ENCODE measurements around the gene TPD52L1. TPM values are rescaled to one million over a fixed set of nuclear protein-coding genes. Genes with fewer than 3 reads are reported as not detected.
A peak's percentile ranks its signal among the peaks of the same experiment; 100 is the strongest.
"Not testable (repeated sequence)": the region's sequence is repeated elsewhere in the genome, so short reads cannot be mapped to it uniquely, and the experiment has no call there.

The TPD52L1 gene
- total and polyA plus RNA-seq, 9 donors, result 31.9 to 71.0 (median 41.7) TPM

DNA sequence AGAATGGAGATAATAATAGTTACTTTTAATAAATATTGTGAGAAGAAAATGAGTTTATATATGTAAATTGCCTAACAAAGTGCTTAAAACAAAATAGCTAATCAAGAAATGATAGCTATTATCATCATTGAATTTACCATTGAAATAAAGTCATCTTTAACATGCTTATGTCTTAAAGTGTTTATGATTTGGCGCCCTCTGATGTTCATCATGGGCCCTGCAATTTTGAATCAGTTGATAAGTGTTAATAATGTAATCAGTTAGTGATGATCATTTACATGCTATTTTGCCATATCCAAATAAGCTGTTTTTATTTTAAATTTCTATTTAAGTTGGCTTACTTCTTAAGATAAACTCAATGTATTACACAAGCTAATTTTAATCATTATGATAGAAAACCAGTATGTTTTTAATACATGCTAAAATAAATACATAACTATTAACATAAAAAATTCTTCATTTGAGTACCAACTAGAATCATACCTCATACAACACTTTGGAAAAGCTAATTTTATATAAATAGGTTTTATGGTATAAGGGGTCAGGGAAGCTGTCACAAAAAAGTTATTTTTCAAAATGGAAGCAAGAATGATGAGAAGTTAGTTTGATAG, 39.2 kb upstream of the TPD52L1 start:
- peak; percentile 66 for DNase-seq
- no peaks in the 10 kb centered on the region for H3K27me3 ChIP-seq (ENCODE audit: control insufficient read depth, insufficient read depth, low read length)
- no peaks in the 10 kb centered on the region for H3K4me1 ChIP-seq (ENCODE audit: control insufficient read depth, insufficient read depth, low read length)
- no CpG with 5 or more reads among the region's 1 CpG for WGBS (ENCODE audit: insufficient coverage)
- H3K36me3 ChIP-seq (ENCODE audit: control insufficient read depth, insufficient read depth, low read length), result no peaks in the 10 kb centered on the region
- no peak overlapping the region for H3K4me3 ChIP-seq (ENCODE audit: low read length)
- no peak overlapping the region for H3K27ac ChIP-seq (ENCODE audit: low read length)
- H3K9me3 ChIP-seq (replicated peaks; ENCODE audit: control insufficient read depth, low read depth, low read length), result peaks cover 13% of the 10 kb centered on the region

DNA sequence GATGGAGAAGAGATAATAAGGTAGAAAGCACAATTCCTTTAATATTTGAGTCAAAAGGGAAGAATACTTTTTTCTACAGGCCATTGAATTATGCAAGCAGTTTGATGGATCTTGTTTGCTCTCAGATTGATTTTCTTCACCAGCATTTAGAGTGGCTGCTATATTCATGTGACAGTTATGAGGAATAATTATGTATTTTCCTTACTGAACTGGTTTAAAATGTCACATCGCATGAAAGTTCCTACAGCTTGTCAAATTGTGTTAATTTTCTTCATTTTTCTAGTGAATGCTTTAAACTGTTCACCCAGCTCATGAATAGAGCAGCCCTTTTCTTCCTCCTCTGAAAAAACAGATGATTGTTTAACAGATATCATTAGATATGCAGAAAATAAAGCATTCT, 37.4 kb upstream of the TPD52L1 start:
- no CpG with 5 or more reads among the region's 1 CpG for WGBS (ENCODE audit: insufficient coverage)
- Histone ChIP-seq H3K27ac (ENCODE audit: low read length) (no peak overlapping the region), H3K36me3 (ENCODE audit: control insufficient read depth, insufficient read depth, low read length) (no peaks in the 10 kb centered on the region), H3K9me3 (replicated peaks; ENCODE audit: control insufficient read depth, low read depth, low read length) (peaks cover 9% of the 10 kb centered on the region), H3K4me1 (ENCODE audit: control insufficient read depth, insufficient read depth, low read length) (peaks cover 5% of the 10 kb centered on the region), H3K27me3 (ENCODE audit: control insufficient read depth, insufficient read depth, low read length) (no peaks in the 10 kb centered on the region), H3K4me3 (ENCODE audit: low read length) (no peak overlapping the region)
- DNase-seq, result no peak

DNA sequence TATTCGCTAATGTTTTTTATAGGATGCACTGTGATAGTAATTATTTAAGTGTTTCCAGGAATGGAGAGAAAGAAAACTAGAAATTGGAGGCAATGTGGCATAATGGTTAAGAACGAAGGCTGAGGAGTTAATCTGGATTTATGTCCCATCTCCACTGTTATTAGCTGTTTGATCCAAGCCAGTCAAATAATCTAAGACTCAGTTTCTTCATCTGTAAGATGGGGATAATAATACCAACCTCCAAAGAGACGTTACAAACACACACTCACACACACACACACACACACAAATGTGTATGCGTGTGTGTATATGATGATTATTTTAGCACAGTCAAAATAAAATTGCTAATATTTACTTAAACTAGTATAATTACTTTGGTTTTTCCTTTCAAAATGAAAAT, 36.9 kb upstream of the TPD52L1 start:
- no peaks in the 10 kb centered on the region for H3K36me3 ChIP-seq (ENCODE audit: control insufficient read depth, insufficient read depth, low read length)
- peaks cover 5% of the 10 kb centered on the region for H3K9me3 ChIP-seq (replicated peaks; ENCODE audit: control insufficient read depth, low read depth, low read length)
- no peaks in the 10 kb centered on the region for H3K27me3 ChIP-seq (ENCODE audit: control insufficient read depth, insufficient read depth, low read length)
- H3K27ac ChIP-seq (ENCODE audit: low read length), result no peak overlapping the region
- WGBS (ENCODE audit: insufficient coverage), result no CpG with 5 or more reads among the region's 4 CpGs
- peaks cover 9% of the 10 kb centered on the region for H3K4me1 ChIP-seq (ENCODE audit: control insufficient read depth, insufficient read depth, low read length)
- no peak for DNase-seq
- no peak overlapping the region for H3K4me3 ChIP-seq (ENCODE audit: low read length)

- no peaks in the 10 kb centered on the region for H3K27me3 ChIP-seq (ENCODE audit: control insufficient read depth, insufficient read depth, low read length)
- no peak for DNase-seq
- WGBS (ENCODE audit: insufficient coverage), result no CpG with 5 or more reads among the region's 3 CpGs
- no peaks in the 10 kb centered on the region for H3K9me3 ChIP-seq (replicated peaks; ENCODE audit: control insufficient read depth, low read depth, low read length)
- no peak overlapping the region for H3K27ac ChIP-seq (ENCODE audit: low read length)
- H3K36me3 ChIP-seq (ENCODE audit: control insufficient read depth, insufficient read depth, low read length), result no peaks in the 10 kb centered on the region
- peaks cover 9% of the 10 kb centered on the region for H3K4me1 ChIP-seq (ENCODE audit: control insufficient read depth, insufficient read depth, low read length)
- no peak overlapping the region for H3K4me3 ChIP-seq (ENCODE audit: low read length)
Observed at GRCh38 chr6:125117818-125118217, 35.8 kb upstream of the TPD52L1 start.

DNA sequence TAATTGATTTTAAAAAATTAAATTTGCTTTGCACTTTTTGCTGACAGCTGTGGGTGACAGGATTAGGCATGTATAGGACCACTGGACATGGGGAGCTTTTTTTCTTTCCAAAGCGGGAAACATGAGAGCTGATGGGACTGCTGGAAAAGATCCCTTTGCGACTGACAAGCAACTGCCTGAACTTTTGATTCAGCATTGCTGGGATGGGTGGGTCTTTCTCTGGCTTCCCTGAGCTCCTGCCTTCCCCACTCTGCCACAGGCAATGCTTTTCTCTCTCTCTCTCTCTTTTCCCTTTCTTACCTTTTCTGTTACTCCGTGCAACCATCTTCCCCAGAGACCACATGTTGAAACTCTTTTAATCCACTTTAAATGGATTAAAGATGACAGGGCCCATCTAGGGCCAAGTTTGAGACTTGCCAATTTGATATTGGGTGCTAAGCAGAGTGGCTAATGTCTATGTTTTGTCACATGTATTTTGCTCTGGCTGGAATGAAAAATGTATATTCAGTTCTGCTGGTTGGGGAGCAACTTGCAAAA, 33.5 kb upstream of the TPD52L1 start:
- Histone ChIP-seq H3K27me3 (ENCODE audit: control insufficient read depth, insufficient read depth, low read length) (no peaks in the 10 kb centered on the region), H3K9me3 (replicated peaks; ENCODE audit: control insufficient read depth, low read depth, low read length) (no peaks in the 10 kb centered on the region), H3K36me3 (ENCODE audit: control insufficient read depth, insufficient read depth, low read length) (no peaks in the 10 kb centered on the region), H3K4me3 (ENCODE audit: low read length) (no peak overlapping the region), H3K4me1 (ENCODE audit: control insufficient read depth, insufficient read depth, low read length) (peaks cover 16% of the 10 kb centered on the region), H3K27ac (ENCODE audit: low read length) (peak overlapping the region; percentile 50)
- DNase-seq, result no peak
- WGBS (ENCODE audit: insufficient coverage), result no CpG with 5 or more reads among the region's 3 CpGs

DNA sequence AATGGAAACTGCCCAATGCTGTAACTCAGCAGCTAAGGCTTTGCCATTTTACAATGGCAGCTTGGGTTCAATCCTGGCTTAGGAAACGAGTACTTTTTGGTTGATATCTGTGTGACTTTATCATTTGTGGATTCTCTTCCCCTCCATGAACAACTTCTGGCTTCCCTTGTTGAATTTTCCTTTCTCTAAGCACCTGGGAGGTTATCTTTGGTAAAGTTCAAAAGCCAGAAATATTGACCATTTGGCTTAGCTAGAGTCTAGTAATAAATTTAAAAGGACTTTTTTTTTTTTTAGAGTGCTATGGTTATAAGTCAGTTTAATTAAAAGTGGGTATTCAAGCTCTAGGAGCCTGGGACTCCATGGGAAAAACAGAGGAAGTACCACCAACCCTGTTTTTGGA, 31.7 kb upstream of the TPD52L1 start:
- DNase-seq, result no peak
- Histone ChIP-seq H3K27me3 (ENCODE audit: control insufficient read depth, insufficient read depth, low read length) (no peaks in the 10 kb centered on the region), H3K9me3 (replicated peaks; ENCODE audit: control insufficient read depth, low read depth, low read length) (no peaks in the 10 kb centered on the region), H3K36me3 (ENCODE audit: control insufficient read depth, insufficient read depth, low read length) (no peaks in the 10 kb centered on the region), H3K27ac (ENCODE audit: low read length) (no peak overlapping the region), H3K4me1 (ENCODE audit: control insufficient read depth, insufficient read depth, low read length) (peaks cover 16% of the 10 kb centered on the region), H3K4me3 (ENCODE audit: low read length) (no peak overlapping the region)
- WGBS (ENCODE audit: insufficient coverage), result no CpG with 5 or more reads among the region's 1 CpG

DNA sequence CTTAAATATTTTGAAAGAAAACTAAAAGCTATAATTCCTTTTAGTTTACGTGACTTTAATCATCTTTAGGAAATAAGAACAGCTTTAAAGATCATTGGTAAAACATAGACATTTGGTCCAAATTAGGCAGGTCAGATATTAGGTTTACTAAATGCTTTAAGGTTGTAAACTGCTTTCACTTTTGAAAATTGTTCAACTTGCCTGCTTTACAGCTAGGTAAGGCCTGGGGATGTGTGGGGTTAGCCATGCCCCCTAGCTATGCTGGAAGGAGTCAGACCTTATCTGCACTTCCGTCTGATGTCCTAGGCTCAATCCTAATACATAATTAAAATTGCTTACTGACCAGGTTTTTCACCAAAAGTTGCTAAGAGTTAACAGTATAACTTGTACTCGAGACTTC, 30.5 kb upstream of the TPD52L1 start:
- Histone ChIP-seq H3K27me3 (ENCODE audit: control insufficient read depth, insufficient read depth, low read length) (no peaks in the 10 kb centered on the region), H3K4me1 (ENCODE audit: control insufficient read depth, insufficient read depth, low read length) (peaks cover 16% of the 10 kb centered on the region), H3K4me3 (ENCODE audit: low read length) (no peak overlapping the region), H3K27ac (ENCODE audit: low read length) (no peak overlapping the region), H3K9me3 (replicated peaks; ENCODE audit: control insufficient read depth, low read depth, low read length) (peaks cover 2% of the 10 kb centered on the region), H3K36me3 (ENCODE audit: control insufficient read depth, insufficient read depth, low read length) (no peaks in the 10 kb centered on the region)
- no CpG with 5 or more reads among the region's 3 CpGs for WGBS (ENCODE audit: insufficient coverage)
- no peak for DNase-seq

DNA sequence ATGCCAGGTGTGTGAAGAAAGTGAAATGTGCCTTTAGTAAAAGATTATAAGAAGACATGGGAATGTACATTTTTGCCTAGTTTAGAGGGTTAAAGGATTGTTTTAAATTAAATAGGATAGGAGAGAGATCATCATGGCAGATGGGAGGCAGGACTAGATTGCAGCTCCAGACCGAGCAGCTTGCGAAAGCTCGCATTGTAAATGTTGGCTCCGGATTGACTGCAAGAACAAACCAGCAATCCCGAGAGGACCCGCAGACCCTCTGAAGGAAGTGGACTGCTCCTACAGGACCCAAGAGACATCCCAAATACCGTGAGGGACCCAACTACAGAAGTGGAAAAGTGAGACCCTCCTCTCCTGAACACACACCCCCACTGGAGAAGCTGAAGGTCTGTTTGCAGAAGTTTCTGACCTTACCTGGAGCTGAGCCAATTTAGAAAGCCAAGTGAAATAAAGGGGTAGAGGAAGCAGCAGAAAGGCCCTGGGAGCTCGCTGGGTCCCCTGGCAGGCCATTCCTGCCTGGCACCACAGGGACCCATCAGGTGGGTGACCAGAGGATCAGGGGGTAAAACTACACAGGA, 30.0 kb upstream of the TPD52L1 start:
- Histone ChIP-seq H3K4me3 (ENCODE audit: low read length) (no peak overlapping the region), H3K4me1 (ENCODE audit: control insufficient read depth, insufficient read depth, low read length) (peaks cover 16% of the 10 kb centered on the region), H3K27ac (ENCODE audit: low read length) (no peak overlapping the region), H3K36me3 (ENCODE audit: control insufficient read depth, insufficient read depth, low read length) (no peaks in the 10 kb centered on the region), H3K9me3 (replicated peaks; ENCODE audit: control insufficient read depth, low read depth, low read length) (peaks cover 2% of the 10 kb centered on the region), H3K27me3 (ENCODE audit: control insufficient read depth, insufficient read depth, low read length) (no peaks in the 10 kb centered on the region)
- 51% methylated on average over 4 of the region's 8 CpGs for WGBS (ENCODE audit: insufficient coverage)
- DNase-seq, result peak; percentile 19

GRCh38 chr6:125124049-125124669, 29.4 kb upstream of the TPD52L1 start:
- WGBS (ENCODE audit: insufficient coverage), result 77% methylated on average over 5 of the region's 6 CpGs
- H3K4me3 ChIP-seq (ENCODE audit: low read length), result no peak overlapping the region
- H3K9me3 ChIP-seq (replicated peaks; ENCODE audit: control insufficient read depth, low read depth, low read length), result peaks cover 2% of the 10 kb centered on the region
- H3K27ac ChIP-seq (ENCODE audit: low read length), result no peak overlapping the region
- no peaks in the 10 kb centered on the region for H3K36me3 ChIP-seq (ENCODE audit: control insufficient read depth, insufficient read depth, low read length)
- no peak for DNase-seq
- H3K27me3 ChIP-seq (ENCODE audit: control insufficient read depth, insufficient read depth, low read length), result no peaks in the 10 kb centered on the region
- peaks cover 16% of the 10 kb centered on the region for H3K4me1 ChIP-seq (ENCODE audit: control insufficient read depth, insufficient read depth, low read length)

DNA sequence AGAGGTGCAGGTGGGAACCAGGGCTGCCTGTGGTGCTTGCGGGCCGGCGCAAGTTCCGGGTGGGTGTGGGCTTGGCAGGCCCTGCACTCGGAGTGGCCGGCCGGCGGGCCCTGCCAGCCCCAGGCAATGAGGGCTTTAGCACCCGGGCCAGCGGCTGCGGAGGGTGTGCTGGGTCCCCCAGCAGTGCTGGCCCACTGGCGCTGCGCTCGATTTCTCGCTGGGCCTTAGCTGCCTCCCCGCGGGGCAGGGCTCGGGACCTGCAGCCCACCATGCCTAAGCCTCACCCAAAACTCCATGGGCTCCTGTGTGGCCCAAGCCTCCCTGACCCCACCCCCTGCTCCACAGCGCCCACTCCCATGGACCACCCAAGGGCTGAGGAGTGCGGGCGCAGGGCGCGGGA, 27.7 kb upstream of the TPD52L1 start:
- H3K27me3 ChIP-seq (ENCODE audit: control insufficient read depth, insufficient read depth, low read length); H3K36me3 ChIP-seq (ENCODE audit: control insufficient read depth, insufficient read depth, low read length); H3K9me3 ChIP-seq (replicated peaks; ENCODE audit: control insufficient read depth, low read depth, low read length); H3K4me3 ChIP-seq (ENCODE audit: low read length); H3K27ac ChIP-seq (ENCODE audit: low read length); DNase-seq: not testable (repeated sequence)
- 94% methylated on average over 18 of the region's 23 CpGs for WGBS (ENCODE audit: insufficient coverage)
- peaks cover 10% of the 10 kb centered on the region for H3K4me1 ChIP-seq (ENCODE audit: control insufficient read depth, insufficient read depth, low read length)
